22Rv1 (cell line): ENCODE measurements around the gene REEP5.

Source experiments
- ZFX ChIP-seq: fragments of 450-650 bp; IDR thresholded peaks from 2 replicates; pipeline ENCODE4 v1.6.1; 2017; ENCODE audit warnings: antibody characterized with exemption, borderline replicate concordance
- TF ChIP-seq, protein P1 (sequence below): fragments of 450-650 bp; IDR thresholded peaks from 2 replicates; pipeline ENCODE4 v1.5.1; 2017; ENCODE audit warnings: mild to moderate bottlenecking

DNA sequence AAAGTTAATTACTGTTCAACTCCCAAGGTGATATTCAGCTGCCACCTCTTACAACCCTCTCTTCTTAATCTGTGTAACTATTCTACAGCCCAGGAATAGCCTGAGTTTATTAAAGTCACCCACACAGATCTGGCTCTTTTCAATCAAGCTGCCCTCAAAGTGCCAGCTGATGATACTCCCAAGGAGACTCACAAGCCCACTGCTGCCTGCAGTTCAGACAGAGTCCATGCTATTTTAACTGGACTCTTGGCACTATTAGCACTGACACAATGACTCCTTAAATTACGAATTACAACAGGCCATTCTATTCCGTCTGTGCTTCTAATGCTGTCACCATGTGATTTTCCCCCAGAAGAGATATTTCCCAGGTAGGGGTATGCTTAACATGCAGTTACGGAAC is 26.3 kb downstream of the REEP5 start:
- TF ChIP-seq, protein P1, sequence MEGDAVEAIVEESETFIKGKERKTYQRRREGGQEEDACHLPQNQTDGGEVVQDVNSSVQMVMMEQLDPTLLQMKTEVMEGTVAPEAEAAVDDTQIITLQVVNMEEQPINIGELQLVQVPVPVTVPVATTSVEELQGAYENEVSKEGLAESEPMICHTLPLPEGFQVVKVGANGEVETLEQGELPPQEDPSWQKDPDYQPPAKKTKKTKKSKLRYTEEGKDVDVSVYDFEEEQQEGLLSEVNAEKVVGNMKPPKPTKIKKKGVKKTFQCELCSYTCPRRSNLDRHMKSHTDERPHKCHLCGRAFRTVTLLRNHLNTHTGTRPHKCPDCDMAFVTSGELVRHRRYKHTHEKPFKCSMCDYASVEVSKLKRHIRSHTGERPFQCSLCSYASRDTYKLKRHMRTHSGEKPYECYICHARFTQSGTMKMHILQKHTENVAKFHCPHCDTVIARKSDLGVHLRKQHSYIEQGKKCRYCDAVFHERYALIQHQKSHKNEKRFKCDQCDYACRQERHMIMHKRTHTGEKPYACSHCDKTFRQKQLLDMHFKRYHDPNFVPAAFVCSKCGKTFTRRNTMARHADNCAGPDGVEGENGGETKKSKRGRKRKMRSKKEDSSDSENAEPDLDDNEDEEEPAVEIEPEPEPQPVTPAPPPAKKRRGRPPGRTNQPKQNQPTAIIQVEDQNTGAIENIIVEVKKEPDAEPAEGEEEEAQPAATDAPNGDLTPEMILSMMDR: no peak
- TF ChIP-seq ZFX: no peak
